Panc1 (cell line): ENCODE data around the gene FAAP20. TPM values are rescaled to one million over a fixed set of nuclear protein-coding genes. Genes with fewer than 3 reads are reported as not detected.
A peak's percentile ranks its signal among the peaks of the same experiment; 100 is the strongest.

Experiments
- ATAC-seq: fragments of 200-7000 bp; cut with Tn5 transposase; 2 replicates; pipeline ENCODE4 v1.9.1; 2020; ENCODE audit warnings: mild to moderate bottlenecking, moderate library complexity
- BruUV-seq: library from RNA; stranded (reverse); fragments of 400-500 nt; replicated peaks from 2 replicates; lab custom pipeline; 2021; lab: Mats Ljungman, UMichigan
- CTCF ChIA-PET: fragments of 300-600 bp; sonication (Branson Sonifier 250); formaldehyde crosslinking; loops from one replicate; lab custom pipeline; 2022; ENCODE audit warnings: antibody characterized with exemption; lab: Charles Lee
- POLR2A ChIA-PET: fragments of 300-600 bp; sonication (Branson Sonifier 250); formaldehyde crosslinking; loops from one replicate; lab custom pipeline; 2022; ENCODE audit warnings: antibody characterized with exemption; lab: Charles Lee
- DNase-seq: peaks from one replicate; pipeline ENCODE4 v3.0.0-alpha.2; 2010; ENCODE audit warnings: low read depth, low spot score
- H3K27ac ChIP-seq: 2 replicates; pipeline ENCODE4 v1.5.1; 2011; ENCODE audit warnings: mild to moderate bottlenecking, low read length, inconsistent platforms
- H3K27me3 ChIP-seq: fragments of 200-500 bp; sonication (Bioruptor generic); 2 replicates; pipeline ENCODE4 v1.6.0; 2014; ENCODE audit warnings: low read length, inconsistent platforms; ENCODE audit not compliant: control insufficient read depth, insufficient read depth
- H3K36me3 ChIP-seq: fragments of 200-500 bp; sonication (Bioruptor generic); 2 replicates; pipeline ENCODE4 v1.5.1; 2014; ENCODE audit warnings: inconsistent platforms, mild to moderate bottlenecking, low read length, moderate library complexity; ENCODE audit not compliant: control insufficient read depth, insufficient read depth
- H3K4me1 ChIP-seq: 2 replicates; pipeline ENCODE4 v1.5.1; 2011; ENCODE audit warnings: inconsistent platforms, mild to moderate bottlenecking, low read length, moderate library complexity; ENCODE audit not compliant: control insufficient read depth, insufficient read depth
- H3K4me3 ChIP-seq, 2 experiments: 2 replicates each; pipeline ENCODE4 v1.5.1; 2011 to 2012; ENCODE audit warnings: low read depth in 2 of 2, low read length in 2 of 2, mild to moderate bottlenecking in 2 of 2, inconsistent platforms in 1 of 2, moderate library complexity in 1 of 2
- H3K9me3 ChIP-seq: fragments of 200-500 bp; sonication (Bioruptor generic); 2 replicates; pipeline ENCODE4 v1.5.1; 2014; ENCODE audit warnings: low read depth, mild to moderate bottlenecking, inconsistent platforms, low read length, moderate library complexity; ENCODE audit not compliant: control insufficient read depth, insufficient read depth
- CTCF ChIP-seq: fragments of 450-650 bp; IDR thresholded peaks from 2 replicates; pipeline ENCODE4 v1.5.1; 2017; ENCODE audit warnings: mild to moderate bottlenecking
- POLR2AphosphoS5 ChIP-seq: IDR thresholded peaks from 2 replicates; pipeline ENCODE4 v1.6.1; 2012; ENCODE audit warnings: mild to moderate bottlenecking, low read depth, low read length, moderate library complexity
- REST ChIP-seq, 2 experiments: IDR thresholded peaks; 2 replicates each; pipeline ENCODE4 v1.6.1; 2011 to 2012; ENCODE audit warnings: low read depth in 2 of 2, control low read depth in 1 of 2, low read length in 1 of 2, mild to moderate bottlenecking in 1 of 2, moderate library complexity in 1 of 2; ENCODE audit not compliant: insufficient read depth in 1 of 2
- SIN3A ChIP-seq: IDR thresholded peaks from 2 replicates; pipeline ENCODE4 v1.6.1; 2012; ENCODE audit warnings: low read depth, mild to moderate bottlenecking, low read length, moderate library complexity, borderline replicate concordance; ENCODE audit not compliant: insufficient read depth
- TCF7L2 ChIP-seq: IDR thresholded peaks from 2 replicates; pipeline ENCODE4 v1.6.1; 2011; ENCODE audit warnings: mild to moderate bottlenecking, low read depth, low read length, inconsistent platforms
- in situ Hi-C: cut with HindIII; loops from 2 replicates; pipeline ENCODE4 v1.10.0; 2016; ENCODE audit warnings: low sequenced_read_pairs, low pct_unique_long_range_greater_than_20kb
- intact Hi-C: fragments of 100-400 bp; cut with micrococcal nuclease; formaldehyde crosslinking; loops from one replicate; pipeline ENCODE4 v1.10.0; 2022; ENCODE audit not compliant: unreplicated experiment
- total RNA-seq: library from RNA; stranded (reverse); gene quantifications from one replicate; pipeline ENCODE4 v1.2.1, GENCODE V29; 2021; ENCODE audit not compliant: unreplicated experiment

The FAAP20 gene
- total RNA-seq, 1 experiment from 2014 or later, result 177 TPM

GRCh38 chr1:2228157-2228594, 33.6 kb upstream of the FAAP20 start, which contains the start of gene SKI:
Gene SKI, plus strand, starts transcription at chr1:2228319. Its CDS starts 448 bp downstream, at chr1:2228767.
- Histone ChIP-seq H3K4me1 (peaks cover 18% of the 10 kb centered on the region), H3K27me3 (no peaks in the 10 kb centered on the region), H3K36me3 (peaks cover 2% of the 10 kb centered on the region; the same call in 1 of the 2 replicates), H3K27ac (peak within 1 kb of the TSS; percentile 85), H3K9me3 (no peaks in the 10 kb centered on the region), H3K4me3 (peak within 1 kb of the TSS; percentile 61 to 68)
- DNase-seq, result no peak
- in situ Hi-C loops (no loop called here), intact Hi-C loops (no loop called here)
- no peak for ATAC-seq
- CTCF ChIA-PET, result no interaction called here
- POLR2A ChIA-PET, result no interaction called here
- BruUV-seq, result no TSS peak
- TF ChIP-seq CTCF (no peak), POLR2AphosphoS5 (no peak), SIN3A (no peak), TCF7L2 (no peak), REST (IDR thresholded peaks at IDR 0.05; ENCODE audit: insufficient read depth in 1 of 2, low read depth in 2 of 2, low read length in 1 of 2) (no peak)

GRCh38 chr1:2227346-2228156, 33.0 kb upstream of the FAAP20 start:
- in situ Hi-C loops (no loop called here), intact Hi-C loops (no loop called here)
- no TSS peak for BruUV-seq
- Histone ChIP-seq H3K27ac (peak overlapping the region; percentile 71), H3K9me3 (no peaks in the 10 kb centered on the region), H3K27me3 (no peaks in the 10 kb centered on the region), H3K4me3 (peak overlapping the region; percentile 58 to 61), H3K36me3 (peaks cover 2% of the 10 kb centered on the region; the same call in 1 of the 2 replicates), H3K4me1 (peaks cover 12% of the 10 kb centered on the region)
- ChIA-PET CTCF (interaction anchor here (0.5 to 0.6 kb wide), 2 partner anchors 28 to 38 kb away, joined by 5 to 10 read pairs; no protein-coding TSS in a partner anchor), POLR2A (interaction anchor here (0.6 kb wide), 1 partner anchor 160 kb away, joined by 3 read pairs; no protein-coding TSS in a partner anchor)
- DNase-seq, result no peak
- no peak for TF ChIP-seq REST (IDR thresholded peaks at IDR 0.05; ENCODE audit: insufficient read depth in 1 of 2, low read depth in 2 of 2, low read length in 1 of 2)
- TF ChIP-seq TCF7L2, result no peak
- TF ChIP-seq CTCF, result no peak
- 0 out of 2 replicates have a peak, but pooled peaks have one; percentile 36 for TF ChIP-seq POLR2AphosphoS5
- TF ChIP-seq SIN3A, result no peak
- ATAC-seq, result peak; percentile 86
